IMR-90 (cell line): ENCODE measurements around the gene TYRP1. TPM values are rescaled to one million over a fixed set of nuclear protein-coding genes. Genes with fewer than 3 reads are reported as not detected.

ENCODE experiments used
- ATAC-seq: fragments of 200-7000 bp; cut with Tn5 transposase; 2 replicates; pipeline ENCODE4 v1.9.1; 2020; ENCODE audit warnings: low read depth, mild to moderate bottlenecking, moderate library complexity
- BruUV-seq: library from RNA; stranded (reverse); fragments of 400-500 nt; replicated peaks from 2 replicates; lab custom pipeline; 2021; lab: Mats Ljungman, UMichigan
- CTCF ChIA-PET: fragments of 300-600 bp; formaldehyde crosslinking; extraction: SDS; loops from one replicate; lab custom pipeline; 2021; ENCODE audit warnings: antibody characterized with exemption; lab: Yijun Ruan, JAX
- POLR2A ChIA-PET: fragments of 300-600 bp; sonication (Branson Sonifier 250); formaldehyde crosslinking; loops from one replicate; lab custom pipeline; 2022; ENCODE audit warnings: antibody characterized with exemption; ENCODE audit not compliant: unreplicated experiment; lab: Charles Lee
- DNase-seq: peaks from one replicate; pipeline ENCODE4 v3.0.0; 2013
- H2AFZ ChIP-seq: replicated peaks from 2 replicates; pipeline ENCODE3; 2013; ENCODE audit warnings: low read length, mild to moderate bottlenecking; ENCODE audit not compliant: poor library complexity
- H2AK5ac ChIP-seq: 2 replicates; pipeline ENCODE4 v1.6.1; 2013; ENCODE audit warnings: low read depth, low read length, inconsistent platforms
- H2AK9ac ChIP-seq: replicated peaks from 2 replicates; pipeline ENCODE3; 2013; ENCODE audit warnings: mild to moderate bottlenecking, low read depth, low read length, moderate library complexity; ENCODE audit not compliant: poor library complexity
- H2BK120ac ChIP-seq: 2 replicates; pipeline ENCODE4 v1.6.1; 2013; ENCODE audit warnings: low read depth, low read length, inconsistent platforms
- H2BK15ac ChIP-seq: 3 replicates; pipeline ENCODE4 v1.6.1; 2013; ENCODE audit warnings: low read depth, low read length, inconsistent platforms
- H2BK20ac ChIP-seq: 2 replicates; pipeline ENCODE4 v1.6.1; 2013; ENCODE audit warnings: low read depth, mild to moderate bottlenecking, inconsistent platforms, low read length, moderate library complexity
- H2BK5ac ChIP-seq: 2 replicates; pipeline ENCODE4 v1.6.1; 2013; ENCODE audit warnings: mild to moderate bottlenecking, low read depth, low read length, inconsistent platforms; ENCODE audit not compliant: poor library complexity, severe bottlenecking
- H3K14ac ChIP-seq: replicated peaks from 2 replicates; pipeline ENCODE4 v1.6.1; 2013; ENCODE audit warnings: low read depth, low read length, inconsistent platforms
- H3K18ac ChIP-seq: 2 replicates; pipeline ENCODE4 v1.6.1; 2013; ENCODE audit warnings: low read depth, low read length, control low read depth
- H3K23ac ChIP-seq: 2 replicates; pipeline ENCODE4 v1.6.1; 2013; ENCODE audit warnings: low read depth, low read length, inconsistent platforms
- H3K27ac ChIP-seq: 2 replicates; pipeline ENCODE4 v1.5.1; 2013; ENCODE audit warnings: mild to moderate bottlenecking, control low read depth, low read length; ENCODE audit not compliant: insufficient read depth
- H3K27me3 ChIP-seq: 2 replicates; pipeline ENCODE4 v1.6.1; 2013; ENCODE audit warnings: low read length; ENCODE audit not compliant: control insufficient read depth, insufficient read depth
- H3K36me3 ChIP-seq: 2 replicates; pipeline ENCODE4 v1.6.1; 2013; ENCODE audit warnings: low read length, mixed read lengths; ENCODE audit not compliant: control insufficient read depth, insufficient read depth
- H3K4ac ChIP-seq: 2 replicates; pipeline ENCODE4 v1.6.1; 2013; ENCODE audit warnings: low read depth, low read length, inconsistent platforms
- H3K4me1 ChIP-seq: 2 replicates; pipeline ENCODE4 v1.6.1; 2013; ENCODE audit warnings: low read length, mixed read lengths; ENCODE audit not compliant: control insufficient read depth, insufficient read depth
- H3K4me2 ChIP-seq: 2 replicates; pipeline ENCODE4 v1.6.1; 2013; ENCODE audit warnings: low read depth, mild to moderate bottlenecking, control low read depth, low read length, moderate library complexity
- H3K4me3 ChIP-seq: 2 replicates; pipeline ENCODE4 v1.5.1; 2013; ENCODE audit warnings: low read depth, mild to moderate bottlenecking, control low read depth, low read length, moderate library complexity; ENCODE audit not compliant: insufficient read depth
- H3K56ac ChIP-seq: 2 replicates; pipeline ENCODE4 v1.6.1; 2013; ENCODE audit warnings: low read length, inconsistent platforms; ENCODE audit not compliant: insufficient read depth; ENCODE audit errors: extremely low read depth
- H3K79me1 ChIP-seq, 2 experiments: 2 replicates each; pipeline ENCODE4 v1.6.1; 2013; ENCODE audit warnings: low read length in 2 of 2, inconsistent platforms in 1 of 2, low read depth in 1 of 2
- H3K9ac ChIP-seq: 2 replicates; pipeline ENCODE4 v1.6.1; 2013; ENCODE audit warnings: low read depth, low read length, control low read depth
- H3K9me1 ChIP-seq: 2 replicates; pipeline ENCODE4 v1.6.1; 2013; ENCODE audit warnings: low read length, inconsistent platforms; ENCODE audit not compliant: insufficient read depth
- H3K9me3 ChIP-seq: 2 replicates; pipeline ENCODE4 v1.6.1; 2013; ENCODE audit warnings: low read length; ENCODE audit not compliant: control insufficient read depth, insufficient read depth
- H4K20me1 ChIP-seq: 2 replicates; pipeline ENCODE4 v1.6.1; 2013; ENCODE audit warnings: low read length, inconsistent platforms; ENCODE audit not compliant: insufficient read depth
- H4K5ac ChIP-seq: 2 replicates; pipeline ENCODE4 v1.6.1; 2013; ENCODE audit warnings: mild to moderate bottlenecking, low read depth, low read length, control low read depth
- H4K8ac ChIP-seq, 2 experiments: 2 replicates each; pipeline ENCODE4 v1.6.1; 2013; ENCODE audit warnings: low read depth in 2 of 2, low read length in 2 of 2, control low read depth in 1 of 2, inconsistent platforms in 1 of 2
- H4K91ac ChIP-seq: 2 replicates; pipeline ENCODE4 v1.6.1; 2013; ENCODE audit warnings: low read depth, low read length, inconsistent platforms; ENCODE audit not compliant: insufficient read depth
- CHD1 ChIP-seq: IDR thresholded peaks from 2 replicates; pipeline ENCODE4 v1.6.1; 2012; ENCODE audit warnings: low read depth, low read length, improper control_type of control experiment
- NFE2L2 ChIP-seq: fragments of 150-350 bp; IDR thresholded peaks from 2 replicates; pipeline ENCODE4 v1.6.1; 2016; ENCODE audit warnings: low read depth, mild to moderate bottlenecking, low read length
- RFX5 ChIP-seq: IDR thresholded peaks from 2 replicates; pipeline ENCODE4 v1.8.0; 2012; ENCODE audit warnings: low read depth, mild to moderate bottlenecking, low read length, moderate library complexity
- USF2 ChIP-seq: fragments of 150-350 bp; IDR thresholded peaks from 2 replicates; pipeline ENCODE4 v1.6.1; 2017; ENCODE audit warnings: mild to moderate bottlenecking, antibody characterized with exemption, low read length, low read depth
- WGBS, 2 experiments: methylation state at CpG; one replicate each; pipeline versions ENCODE4 v1.1.5 to v1.1.7; 2013; ENCODE audit warnings: missing lambda C conversion rate in 2 of 2; ENCODE audit not compliant: insufficient read length in 1 of 2; ENCODE audit errors: extremely low coverage in 2 of 2; 5-methylcytosine and 5-hydroxymethylcytosine counted together
- dilution Hi-C: fragments of 300-500 bp; cut with HindIII; formaldehyde crosslinking; loops from one replicate; pipeline ENCODE4 v1.14.3; 2018; ENCODE audit warnings: low sequenced_read_pairs; ENCODE audit not compliant: unreplicated experiment
- in situ Hi-C: fragments of 300-500 bp; cut with MboI; formaldehyde crosslinking; loops from 3 replicates; pipeline ENCODE4 v1.14.3; 2019; ENCODE audit warnings: low sequenced_read_pairs, inconsistent platforms, mixed read lengths
- intact Hi-C: fragments of 100-400 bp; cut with micrococcal nuclease; formaldehyde crosslinking; loops from 2 replicates; pipeline ENCODE4 v1.10.0; 2022
- polyA plus RNA-seq, 3 experiments: library from polyadenylated mRNA; depleted of rRNA; stranded (reverse); fragments of >200 nt; gene quantifications; 2 replicates each; pipeline ENCODE4 v1.2.3, GENCODE V29; 2012; ENCODE audit warnings: low replicate concordance in 1 of 3
- total RNA-seq: library from RNA; depleted of rRNA; stranded (reverse); fragments of >200 nt; gene quantifications from 2 replicates; pipeline ENCODE4 v1.2.3, GENCODE V29; 2012

TYRP1 gene
- total and polyA plus RNA-seq, 2 of the 4 experiments (the other 2 are of a cell fraction): 0.60 to 0.90 TPM

GRCh38 chr9:12726795-12727194 lies 33.6 kb downstream of the TYRP1 start:
- Histone ChIP-seq H3K27me3 (no peaks in the 10 kb centered on the region), H3K9me3 (no peaks in the 10 kb centered on the region), H3K56ac (no peak overlapping the region), H3K14ac (no peak overlapping the region), H3K36me3 (no peaks in the 10 kb centered on the region), H2AK9ac (no peak overlapping the region), H2AFZ (no peak overlapping the region), H3K9me1 (no peaks in the 10 kb centered on the region), H4K91ac (no peak overlapping the region), H4K8ac (no peak overlapping the region), H4K5ac (no peak overlapping the region), H3K4me1 (no peaks in the 10 kb centered on the region), H3K27ac (no peak overlapping the region), H3K4me2 (no peak overlapping the region), H3K23ac (no peak overlapping the region), H3K4ac (no peak overlapping the region), H4K20me1 (no peaks in the 10 kb centered on the region), H2BK15ac (no peak overlapping the region), H2BK5ac (no peak overlapping the region), H3K4me3 (no peak overlapping the region), H3K79me1 (no peaks in the 10 kb centered on the region), H2BK120ac (no peak overlapping the region), H2BK20ac (no peak overlapping the region), H2AK5ac (no peak overlapping the region), H3K18ac (no peak overlapping the region), H3K9ac (no peak overlapping the region)
- TF ChIP-seq RFX5 (no peak), CHD1 (no peak), NFE2L2 (no peak), USF2 (no peak)
- WGBS, 2 experiments: no CpG with 5 or more reads among the region's 2 CpGs
- dilution Hi-C loops: no loop called here
- ATAC-seq (no peak), DNase-seq (no peak)
- in situ Hi-C loops: no loop called here
- ChIA-PET POLR2A (interaction anchor here (0.6 kb wide), 1 partner anchor 137 kb away, joined by 3 read pairs; no protein-coding TSS in a partner anchor), CTCF (interaction anchor here (1.9 kb wide), 1 partner anchor 10 kb away, joined by 5 read pairs; no protein-coding TSS in a partner anchor)
- BruUV-seq: no TSS peak
- intact Hi-C loops: no loop called here
